Right lobe of liver (tissue), 6 donors: ENCODE results near the gene WIPF2. TPM values are rescaled to one million over a fixed set of nuclear protein-coding genes. Genes with fewer than 3 reads are reported as not detected.

ENCODE experiments used
- ATAC-seq, 4 donors: fragments of 200-7000 bp; cut with Tn5 transposase; one replicate each; pipeline ENCODE4 v1.9.1; 2020; ENCODE audit warnings: mild to moderate bottlenecking in 4 of 4, moderate library complexity in 4 of 4
- DNase-seq, 3 donors: peaks; one replicate each; pipeline ENCODE4 v3.0.0-alpha.2; 2020
- H3K27ac ChIP-seq, 3 donors: fragments of 200-600 bp; one replicate each; pipeline ENCODE4 v1.8.0; 2022
- H3K27me3 ChIP-seq, 2 donors: fragments of 200-600 bp; one replicate each; pipeline ENCODE4 v1.8.0; 2022
- H3K36me3 ChIP-seq, 4 donors: fragments of 200-600 bp; sonication (generic) in 1 of 4; one replicate each; pipeline versions ENCODE4 v1.5.1 to v1.8.0; 2017 to 2022; ENCODE audit warnings: control low read depth in 1 of 4
- H3K4me1 ChIP-seq, 4 donors: fragments of 200-600 bp; sonication (generic) in 1 of 4; one replicate each; pipeline versions ENCODE4 v1.5.1 to v1.8.0; 2017 to 2022; ENCODE audit warnings: control low read depth in 1 of 4
- H3K4me3 ChIP-seq, 3 donors: fragments of 200-600 bp; one replicate each; pipeline ENCODE4 v1.8.0; 2022
- H3K9me3 ChIP-seq, 4 donors: fragments of 200-600 bp; sonication (generic) in 1 of 4; one replicate each; pipeline versions ENCODE4 v1.5.1 to v1.8.0; 2017 to 2022; ENCODE audit warnings: control low read depth in 1 of 4
- POLR2A ChIP-seq: fragments of 450-650 bp; IDR thresholded peaks from one replicate; pipeline ENCODE4 v1.6.1; 2017; ENCODE audit warnings: antibody characterized with exemption, mild to moderate bottlenecking
- WGBS: methylation state at CpG from one replicate; pipeline ENCODE4 v1.1.6; 2018; ENCODE audit warnings: low coverage, low lambda C conversion rate; ENCODE audit not compliant: insufficient coverage; ENCODE audit errors: missing lambda C conversion rate; 5-methylcytosine and 5-hydroxymethylcytosine counted together
- intact Hi-C, 2 donors: fragments of 100-400 bp; cut with DNase I; formaldehyde crosslinking; loops; one replicate each; pipeline versions ENCODE4 v1.11.2 to v1.14.1; 2022
- total RNA-seq, 6 experiments: library from RNA; depleted of rRNA in 2 of 6; stranded (reverse); fragments of >200 nt in 2 of 6; fragmentation: NEBNext Ultra II Directional in 3 of 6; extraction: Animal tissue kit (Norgen Biotek cat#: 25700) in 3 of 6; gene quantifications; one replicate each; pipeline versions ENCODE4 v1.1.0 to v1.2.4, GENCODE V29; 2016 to 2023
- TF ChIP-seq, protein P1 (sequence below), 4 donors: fragments of 200-600 bp in 3 of 4; fragments of 450-650 bp in 1 of 4; IDR thresholded peaks; one replicate each; pipeline versions ENCODE4 v1.5.1 to v1.8.0; 2016 to 2022; ENCODE audit warnings: antibody characterized with exemption in 4 of 4, mild to moderate bottlenecking in 2 of 4
- donor health status: DM: no; HTN: yes; CAD: no.
- donor health status: DM: no; HTN: no; CAD: no.
- donor health status: DM: no; HTN: no; CAD: no.
- donor health status: DM: no; HTN: yes; CAD: no.
- donor health status: DM: no; HTN: yes; CAD: no.

Gene WIPF2
- total RNA-seq, 6 experiments from 2014 or later, result 7.0 to 12.1 (median 9.0) TPM

- Histone ChIP-seq H3K27ac (no peak overlapping the region), H3K36me3 (peaks cover 0 to 56% (median 25%) of the 10 kb centered on the region in 4 donors), H3K4me1 (no peaks in the 10 kb centered on the region), H3K9me3 (no peaks in the 10 kb centered on the region), H3K27me3 (no peaks in the 10 kb centered on the region), H3K4me3 (no peak overlapping the region)
- WGBS, result 80% methylated on average over 2 of the region's 7 CpGs
- TF ChIP-seq, protein P1, sequence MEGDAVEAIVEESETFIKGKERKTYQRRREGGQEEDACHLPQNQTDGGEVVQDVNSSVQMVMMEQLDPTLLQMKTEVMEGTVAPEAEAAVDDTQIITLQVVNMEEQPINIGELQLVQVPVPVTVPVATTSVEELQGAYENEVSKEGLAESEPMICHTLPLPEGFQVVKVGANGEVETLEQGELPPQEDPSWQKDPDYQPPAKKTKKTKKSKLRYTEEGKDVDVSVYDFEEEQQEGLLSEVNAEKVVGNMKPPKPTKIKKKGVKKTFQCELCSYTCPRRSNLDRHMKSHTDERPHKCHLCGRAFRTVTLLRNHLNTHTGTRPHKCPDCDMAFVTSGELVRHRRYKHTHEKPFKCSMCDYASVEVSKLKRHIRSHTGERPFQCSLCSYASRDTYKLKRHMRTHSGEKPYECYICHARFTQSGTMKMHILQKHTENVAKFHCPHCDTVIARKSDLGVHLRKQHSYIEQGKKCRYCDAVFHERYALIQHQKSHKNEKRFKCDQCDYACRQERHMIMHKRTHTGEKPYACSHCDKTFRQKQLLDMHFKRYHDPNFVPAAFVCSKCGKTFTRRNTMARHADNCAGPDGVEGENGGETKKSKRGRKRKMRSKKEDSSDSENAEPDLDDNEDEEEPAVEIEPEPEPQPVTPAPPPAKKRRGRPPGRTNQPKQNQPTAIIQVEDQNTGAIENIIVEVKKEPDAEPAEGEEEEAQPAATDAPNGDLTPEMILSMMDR (IDR thresholded peaks at IDR 0.05), result no peak
- TF ChIP-seq POLR2A, result no peak
- no peak for ATAC-seq
- no peak for DNase-seq
- intact Hi-C loops, result no loop called here
Measured at GRCh38 chr17:40260528-40260927, 41.4 kb downstream of the WIPF2 start.

DNA sequence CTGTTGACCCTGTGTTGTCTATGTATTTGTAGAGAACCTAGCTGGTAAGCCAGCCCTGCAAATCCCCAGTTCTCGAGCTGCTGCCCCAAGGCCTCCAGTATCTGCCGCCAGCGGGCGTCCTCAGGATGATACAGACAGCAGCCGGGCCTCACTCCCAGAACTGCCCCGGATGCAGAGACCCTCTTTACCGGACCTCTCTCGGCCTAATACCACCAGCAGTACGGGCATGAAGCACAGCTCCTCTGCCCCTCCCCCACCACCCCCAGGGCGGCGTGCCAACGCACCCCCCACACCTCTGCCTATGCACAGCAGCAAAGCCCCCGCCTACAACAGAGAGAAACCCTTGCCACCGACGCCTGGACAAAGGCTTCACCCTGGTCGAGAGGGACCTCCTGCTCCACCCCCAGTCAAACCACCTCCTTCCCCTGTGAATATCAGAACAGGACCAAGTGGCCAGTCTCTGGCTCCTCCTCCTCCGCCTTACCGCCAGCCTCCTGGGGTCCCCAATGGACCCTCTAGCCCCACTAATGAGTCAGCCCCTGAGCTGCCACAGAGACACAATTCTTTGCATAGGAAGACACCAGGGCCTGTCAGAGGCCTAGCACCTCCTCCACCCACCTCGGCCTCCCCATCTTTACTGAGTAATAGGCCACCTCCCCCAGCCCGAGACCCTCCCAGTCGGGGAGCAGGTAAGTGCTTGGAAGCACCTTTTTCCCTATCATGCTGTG lies 45.5 kb downstream of the WIPF2 start:
- 95% methylated on average over 12 of the region's 21 CpGs for WGBS
- H3K36me3 ChIP-seq, result peaks cover 0 to 44% (median 23%) of the 10 kb centered on the region in 4 donors
- TF ChIP-seq POLR2A, result no peak
- TF ChIP-seq, protein P1 (IDR thresholded peaks at IDR 0.05), result no peak
- no peak overlapping the region for H3K27ac ChIP-seq
- H3K4me1 ChIP-seq, result no peaks in the 10 kb centered on the region
- H3K27me3 ChIP-seq, result no peaks in the 10 kb centered on the region
- H3K9me3 ChIP-seq, result no peaks in the 10 kb centered on the region
- H3K4me3 ChIP-seq, result no peak overlapping the region
- intact Hi-C loops, result no loop called here
- no peak for ATAC-seq
- DNase-seq, result no peak

GRCh38 chr17:40265337-40265736 lies 46.2 kb downstream of the WIPF2 start:
- TF ChIP-seq, protein P1 (IDR thresholded peaks at IDR 0.05), result no peak
- no peak for TF ChIP-seq POLR2A
- Histone ChIP-seq H3K4me1 (no peaks in the 10 kb centered on the region), H3K27ac (no peak overlapping the region), H3K27me3 (no peaks in the 10 kb centered on the region), H3K4me3 (no peak overlapping the region), H3K9me3 (no peaks in the 10 kb centered on the region), H3K36me3 (peaks cover 0 to 42% (median 22%) of the 10 kb centered on the region in 4 donors)
- intact Hi-C loops, result no loop called here
- DNase-seq, result no peak
- ATAC-seq, result no peak
- 96% methylated on average over 4 of the region's 5 CpGs for WGBS

DNA sequence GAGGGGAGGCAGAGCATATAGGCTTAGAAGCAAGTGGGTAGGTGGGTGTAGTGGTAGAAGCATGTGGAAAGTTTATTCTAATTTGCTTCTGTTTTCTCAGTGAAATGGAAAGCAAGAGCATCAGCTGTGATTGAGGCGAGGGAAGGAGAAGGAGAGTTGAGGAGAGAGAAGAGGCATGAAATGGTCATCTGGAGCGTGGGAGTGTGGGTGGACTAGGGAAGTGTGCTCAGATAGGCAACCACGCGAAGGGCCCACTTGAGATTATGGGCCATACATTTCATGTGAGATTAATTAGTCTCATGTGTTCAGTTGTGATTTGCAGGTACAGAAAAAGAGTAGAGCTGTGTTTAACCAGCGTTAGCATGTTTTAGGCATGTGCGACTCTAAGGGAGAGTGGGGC lies 47.8 kb downstream of the WIPF2 start:
- no peaks in the 10 kb centered on the region for H3K27me3 ChIP-seq
- no peak for ATAC-seq
- no peaks in the 10 kb centered on the region for H3K9me3 ChIP-seq
- H3K27ac ChIP-seq, result no peak overlapping the region
- H3K4me1 ChIP-seq, result no peaks in the 10 kb centered on the region
- intact Hi-C loops, result no loop called here
- TF ChIP-seq POLR2A, result no peak
- TF ChIP-seq, protein P1 (IDR thresholded peaks at IDR 0.05), result no peak
- no peak for DNase-seq
- peaks cover 0 to 31% (median 17%) of the 10 kb centered on the region in 4 donors for H3K36me3 ChIP-seq
- 94% methylated on average over 6 of the region's 6 CpGs for WGBS
- H3K4me3 ChIP-seq, result no peak overlapping the region
